Fibroblast of skin of left biceps (primary cell): ENCODE results near the gene FAM53A.
"Not testable (repeated sequence)": the region's sequence is repeated elsewhere in the genome, so short reads cannot be mapped to it uniquely, and the experiment has no call there.

Source experiments
- DNase-seq, 2 experiments: peaks; one replicate each; pipeline ENCODE4 v3.0.0-alpha.2; 2013; ENCODE audit warnings: low read depth in 2 of 2

FAM53A gene

GRCh38 chr4:1717129-1718094 is 33.3 kb upstream of the FAM53A start:
- no peak for DNase-seq

GRCh38 chr4:1716065-1716945 is 32.2 kb upstream of the FAM53A start:
- DNase-seq = no peak

GRCh38 chr4:1715002-1715758 is 31.1 kb upstream of the FAM53A start:
- DNase-seq = no peak

- no peak for DNase-seq
These were observed 30.3 kb upstream of the FAM53A start for GRCh38 chr4:1714303-1715001.

GRCh38 chr4:1713003-1713851 is 29.1 kb upstream of the FAM53A start:
- DNase-seq = no peak

- peak; percentile 70 for DNase-seq
These were observed 28.3 kb upstream of the FAM53A start, which contains the start of gene SLBP for GRCh38 chr4:1712216-1713002. Gene SLBP (minus strand): TSS chr4:1712319. CDS start chr4:1712188, 131 bp downstream.

- no peak for DNase-seq
These were observed 27.6 kb upstream of the FAM53A start for GRCh38 chr4:1711571-1712215.

GRCh38 chr4:1711055-1711570 is 27.0 kb upstream of the FAM53A start:
- no peak for DNase-seq

- no peak for DNase-seq
These were observed 24.5 kb upstream of the FAM53A start for GRCh38 chr4:1708581-1708980.

- no peak for DNase-seq
These were observed 22.2 kb upstream of the FAM53A start for GRCh38 chr4:1706358-1706757.

GRCh38 chr4:1705732-1706131 is 21.6 kb upstream of the FAM53A start:
- no peak for DNase-seq

- no peak for DNase-seq
These were observed 19.8 kb upstream of the FAM53A start for GRCh38 chr4:1703867-1704266.

- not testable (repeated sequence) for DNase-seq
These were observed 17.6 kb upstream of the FAM53A start for GRCh38 chr4:1701671-1702070.

GRCh38 chr4:1695913-1696312 is 11.8 kb upstream of the FAM53A start:
- DNase-seq = no peak

GRCh38 chr4:1693131-1693896 is 9.2 kb upstream of the FAM53A start:
- DNase-seq = peak; percentile 10 to 19

GRCh38 chr4:1691737-1692373 is 7.7 kb upstream of the FAM53A start:
- DNase-seq = no peak

- no peak for DNase-seq
These were observed 6.6 kb upstream of the FAM53A start for GRCh38 chr4:1690698-1691097.
